ENCODE results near the gene PPP2CA. TPM values are rescaled to one million over a fixed set of nuclear protein-coding genes. Genes with fewer than 3 reads are reported as not detected.

Gene PPP2CA
- total and polyA plus RNA-seq, 2 of the 8 experiments (the other 6 are each of a cell fraction or from before 2014, with no cell fraction given), result 75.0 to 205 TPM

DNA sequence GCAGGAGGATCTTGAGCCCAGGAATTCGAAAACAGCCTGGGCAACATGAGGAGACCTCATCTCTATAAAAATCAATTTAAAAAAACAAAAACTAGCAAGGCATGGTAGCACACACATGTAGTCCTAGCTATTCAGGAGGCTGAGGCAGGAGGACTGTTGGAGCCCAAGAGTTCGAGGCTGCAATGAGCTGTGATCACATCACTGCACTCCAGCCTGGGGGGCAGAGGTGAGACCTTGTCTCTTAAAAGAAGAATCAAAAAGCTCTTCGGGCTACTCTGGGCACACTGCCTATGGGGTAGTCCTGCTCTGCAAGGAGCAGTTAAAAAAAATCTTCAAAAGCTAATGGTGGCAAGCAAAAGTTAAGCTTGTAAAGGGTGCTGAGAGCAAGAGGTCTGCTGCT, 72.6 kb downstream of the PPP2CA start:
- no peak overlapping the region for H4K5ac ChIP-seq (ENCODE audit: insufficient read length, low read depth, low read length)
- no peak overlapping the region for H2AK5ac ChIP-seq (ENCODE audit: low read depth, low read length)
- H3K14ac ChIP-seq (ENCODE audit: insufficient read length), result no peak overlapping the region
- H3K18ac ChIP-seq (ENCODE audit: extremely low read depth, low read length), result no peak overlapping the region
- H2BK15ac ChIP-seq (ENCODE audit: low read length), result no peak overlapping the region
- H3K4ac ChIP-seq (replicated peaks; ENCODE audit: insufficient read length, low read depth, low read length), result no peak overlapping the region
- no peaks in the 10 kb centered on the region for H3K4me1 ChIP-seq (replicated peaks in 1 of 4; ENCODE audit: control insufficient read depth in 3 of 4, insufficient read depth in 4 of 4, low read length in 3 of 4)
- ChIA-PET POLR2A (ENCODE audit: partially characterized antibody) (interaction anchor here (0.5 to 1.2 kb wide), 5 partner anchors 9 to 185 kb away, joined by 3 read pairs; partner anchors contain the start of gene C5orf15), CTCF (ENCODE audit: partially characterized antibody) (interaction anchor here (0.8 to 24.3 kb wide), 9 partner anchors 8 to 157 kb away, joined by 3 to 629 read pairs (median 5); no protein-coding TSS in a partner anchor)
- peaks cover 6 to 73% (median 42%) of the 10 kb centered on the region in 4 experiments for H3K36me3 ChIP-seq (ENCODE audit: control insufficient read depth in 2 of 4, insufficient read depth in 4 of 4, low read length in 3 of 4)
- no peak for FAIRE-seq
- no peak overlapping the region for H3K4me3 ChIP-seq (ENCODE audit: extremely low read depth in 1 of 4, insufficient read depth in 2 of 4, low read depth in 3 of 4, low read length in 4 of 4)
- no peaks in the 10 kb centered on the region for H3K9me3 ChIP-seq (ENCODE audit: insufficient read depth in 2 of 2, low read depth in 1 of 2, low read length in 1 of 2)
- no peaks in the 10 kb centered on the region for H3K27me3 ChIP-seq (replicated peaks in 1 of 4; ENCODE audit: control insufficient read depth in 3 of 4, extremely low read depth in 1 of 4, insufficient read depth in 3 of 4, low read length in 3 of 4)
- no peak overlapping the region for H3K4me2 ChIP-seq (ENCODE audit: insufficient read depth in 1 of 2, low read depth in 2 of 2, low read length in 2 of 2)
- H3K79me1 ChIP-seq (ENCODE audit: low read depth, low read length), result no peaks in the 10 kb centered on the region
- no peak overlapping the region for H2BK120ac ChIP-seq (replicated peaks; ENCODE audit: low read depth, low read length)
- H4K8ac ChIP-seq (ENCODE audit: extremely low read depth, insufficient read depth, low read length), result no peak overlapping the region
- 84% methylated on average over 3 of the region's 3 CpGs; no CpG with 5 or more reads in 1 of the 2 experiments for WGBS, 2 experiments (ENCODE audit: extremely low coverage in 1 of 2, insufficient coverage in 1 of 2, insufficient read length in 1 of 2, insufficient replicate concordance in 2 of 2, low coverage in 1 of 2, low lambda C conversion rate in 2 of 2, missing lambda C conversion rate in 1 of 2)
- no peak overlapping the region for H4K91ac ChIP-seq (replicated peaks; ENCODE audit: insufficient read length, low read length)
- peaks cover 5 to 11% of the 10 kb centered on the region in 2 experiments for H4K20me1 ChIP-seq (replicated peaks in 1 of 2; ENCODE audit: control insufficient read depth in 1 of 2, insufficient read depth in 2 of 2, low read length in 2 of 2)
- no peak overlapping the region for H3K56ac ChIP-seq (replicated peaks; ENCODE audit: insufficient read length, low read depth, low read length)
- H2BK20ac ChIP-seq (ENCODE audit: low read length), result no peak overlapping the region
- H3K27ac ChIP-seq (ENCODE audit: low read depth, low read length), result no peak overlapping the region
- H2BK12ac ChIP-seq (ENCODE audit: low read depth, low read length), result no peak overlapping the region
- no peaks in the 10 kb centered on the region for H3K23me2 ChIP-seq (ENCODE audit: low read depth, low read length)
- no peak overlapping the region for H3K23ac ChIP-seq (ENCODE audit: insufficient read length)
- no peak overlapping the region for H2AFZ ChIP-seq (ENCODE audit: low read length)
- H3K9ac ChIP-seq (replicated peaks in 1 of 4; ENCODE audit: extremely low read depth in 1 of 4, low read depth in 3 of 4, low read length in 3 of 4), result no peak overlapping the region
- no peak for DNase-seq (ENCODE audit: low read depth in 1 of 2, low spot score in 2 of 2)
- H3K79me2 ChIP-seq (ENCODE audit: control insufficient read depth in 1 of 2, insufficient read depth in 2 of 2, low read length in 2 of 2), result no peaks in the 10 kb centered on the region
- H2BK5ac ChIP-seq (ENCODE audit: low read depth, low read length), result no peak overlapping the region
- TF ChIP-seq RFX5 (IDR thresholded peaks at IDR 0.05; ENCODE audit: borderline replicate concordance, low read depth, low read length) (no peak), BRCA1 (IDR thresholded peaks at IDR 0.05; ENCODE audit: low read depth, low read length) (no peak), POU5F1 (IDR thresholded peaks at IDR 0.05; ENCODE audit: low read depth, low read length) (no peak), HDAC2 (IDR thresholded peaks at IDR 0.05; ENCODE audit: borderline replicate concordance in 1 of 2, low read depth in 2 of 2, low read length in 2 of 2) (no peak), NRF1 (IDR thresholded peaks at IDR 0.05; ENCODE audit: low read depth, low read length) (no peak), TEAD4 (IDR thresholded peaks at IDR 0.05; ENCODE audit: low read depth, low read length) (no peak), GTF2F1 (IDR thresholded peaks at IDR 0.05; ENCODE audit: borderline replicate concordance, low read depth, low read length) (no peak), POLR2AphosphoS5 (IDR thresholded peaks at IDR 0.05; ENCODE audit: low read depth, low read length) (no peak), CREB1 (IDR thresholded peaks at IDR 0.05) (no peak), SAP30 (IDR thresholded peaks at IDR 0.05; ENCODE audit: insufficient read depth, insufficient replicate concordance, low read length) (no peak), GABPA (IDR thresholded peaks at IDR 0.05; ENCODE audit: borderline replicate concordance, insufficient read depth, low read length) (no peak), KDM4A (IDR thresholded peaks at IDR 0.05; ENCODE audit: low read depth, low read length, severe bottlenecking) (no peak)
